ENCODE measurements around the gene TENT4A.

- no peak for TF ChIP-seq CTCF (IDR thresholded peaks at IDR 0.05; ENCODE audit: low read depth, low read length)
- TF ChIP-seq EZH2phosphoT487 (IDR thresholded peaks at IDR 0.05; ENCODE audit: low read depth): no peak
Observed at GRCh38 chr5:6758706-6759105, 45.5 kb downstream of the TENT4A start.
